SK-N-SH (cell line): ENCODE results near the gene PGAM2.

ENCODE experiments used
- CHD2 ChIP-seq: fragments of 150-350 bp; IDR thresholded peaks from 2 replicates; pipeline ENCODE4 v1.6.1; 2018; ENCODE audit warnings: low read length; ENCODE audit not compliant: partially characterized antibody
- EP300 ChIP-seq, 2 experiments: IDR thresholded peaks; 2 replicates each; pipeline versions ENCODE4 v1.4.0 to v1.6.1; 2012; ENCODE audit warnings: borderline replicate concordance in 1 of 2, low read depth in 1 of 2, low read length in 1 of 2
- EZH2phosphoT487 ChIP-seq: fragments of 200-600 bp; sonication (generic); IDR thresholded peaks from 2 replicates; pipeline ENCODE4 v1.6.1; 2017; ENCODE audit warnings: low read depth, mixed run types, mild to moderate bottlenecking, antibody characterized with exemption, moderate library complexity, borderline replicate concordance
- POLR2AphosphoS5 ChIP-seq: IDR thresholded peaks from 2 replicates; pipeline ENCODE4 v1.6.1; 2012; ENCODE audit warnings: low read depth, low read length
- RCOR1 ChIP-seq: fragments of 150-350 bp; IDR thresholded peaks from 2 replicates; pipeline ENCODE4 v1.6.1; 2017; ENCODE audit warnings: antibody characterized with exemption, low read length
- REST ChIP-seq: IDR thresholded peaks from 2 replicates; pipeline ENCODE4 v1.6.1; 2012; ENCODE audit warnings: mild to moderate bottlenecking, low read depth, low read length, moderate library complexity
- SIN3A ChIP-seq: IDR thresholded peaks from 2 replicates; pipeline ENCODE4 v1.6.1; 2012; ENCODE audit warnings: low read depth, mild to moderate bottlenecking, low read length, moderate library complexity, borderline replicate concordance
- TAF1 ChIP-seq: IDR thresholded peaks from 2 replicates; pipeline ENCODE4 v1.6.1; 2012; ENCODE audit warnings: low read depth, mild to moderate bottlenecking, low read length, moderate library complexity, borderline replicate concordance
- TCF12 ChIP-seq: IDR thresholded peaks from 2 replicates; pipeline ENCODE4 v1.4.0; 2012
- ZBTB33 ChIP-seq: IDR thresholded peaks from 2 replicates; pipeline ENCODE4 v1.4.0; 2012; ENCODE audit warnings: low read depth, borderline replicate concordance
- TF ChIP-seq, protein P1 (sequence below): IDR thresholded peaks from 2 replicates; pipeline ENCODE4 v1.4.0; 2012; ENCODE audit warnings: low read depth
- TF ChIP-seq, protein P2 (sequence below): fragments of 200-600 bp; sonication (generic); IDR thresholded peaks from 2 replicates; pipeline ENCODE4 v1.6.1; 2017; ENCODE audit warnings: antibody characterized with exemption, mild to moderate bottlenecking, moderate library complexity
- TF ChIP-seq, protein P3 (sequence below): IDR thresholded peaks from 2 replicates; pipeline ENCODE4; 2012

- TF ChIP-seq, protein P1, sequence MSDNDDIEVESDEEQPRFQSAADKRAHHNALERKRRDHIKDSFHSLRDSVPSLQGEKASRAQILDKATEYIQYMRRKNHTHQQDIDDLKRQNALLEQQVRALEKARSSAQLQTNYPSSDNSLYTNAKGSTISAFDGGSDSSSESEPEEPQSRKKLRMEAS = no peak
- TF ChIP-seq, protein P2, sequence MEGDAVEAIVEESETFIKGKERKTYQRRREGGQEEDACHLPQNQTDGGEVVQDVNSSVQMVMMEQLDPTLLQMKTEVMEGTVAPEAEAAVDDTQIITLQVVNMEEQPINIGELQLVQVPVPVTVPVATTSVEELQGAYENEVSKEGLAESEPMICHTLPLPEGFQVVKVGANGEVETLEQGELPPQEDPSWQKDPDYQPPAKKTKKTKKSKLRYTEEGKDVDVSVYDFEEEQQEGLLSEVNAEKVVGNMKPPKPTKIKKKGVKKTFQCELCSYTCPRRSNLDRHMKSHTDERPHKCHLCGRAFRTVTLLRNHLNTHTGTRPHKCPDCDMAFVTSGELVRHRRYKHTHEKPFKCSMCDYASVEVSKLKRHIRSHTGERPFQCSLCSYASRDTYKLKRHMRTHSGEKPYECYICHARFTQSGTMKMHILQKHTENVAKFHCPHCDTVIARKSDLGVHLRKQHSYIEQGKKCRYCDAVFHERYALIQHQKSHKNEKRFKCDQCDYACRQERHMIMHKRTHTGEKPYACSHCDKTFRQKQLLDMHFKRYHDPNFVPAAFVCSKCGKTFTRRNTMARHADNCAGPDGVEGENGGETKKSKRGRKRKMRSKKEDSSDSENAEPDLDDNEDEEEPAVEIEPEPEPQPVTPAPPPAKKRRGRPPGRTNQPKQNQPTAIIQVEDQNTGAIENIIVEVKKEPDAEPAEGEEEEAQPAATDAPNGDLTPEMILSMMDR = no peak
- TF ChIP-seq ZBTB33 (no peak), TCF12 (no peak), TAF1 (no peak), POLR2AphosphoS5 (no peak), EZH2phosphoT487 (no peak), RCOR1 (no peak), SIN3A (no peak), CHD2 (no peak), REST (no peak), EP300 (IDR thresholded peaks at IDR 0.05; ENCODE audit: borderline replicate concordance in 1 of 2, low read depth in 1 of 2, low read length in 1 of 2) (no peak)
- TF ChIP-seq, protein P3, sequence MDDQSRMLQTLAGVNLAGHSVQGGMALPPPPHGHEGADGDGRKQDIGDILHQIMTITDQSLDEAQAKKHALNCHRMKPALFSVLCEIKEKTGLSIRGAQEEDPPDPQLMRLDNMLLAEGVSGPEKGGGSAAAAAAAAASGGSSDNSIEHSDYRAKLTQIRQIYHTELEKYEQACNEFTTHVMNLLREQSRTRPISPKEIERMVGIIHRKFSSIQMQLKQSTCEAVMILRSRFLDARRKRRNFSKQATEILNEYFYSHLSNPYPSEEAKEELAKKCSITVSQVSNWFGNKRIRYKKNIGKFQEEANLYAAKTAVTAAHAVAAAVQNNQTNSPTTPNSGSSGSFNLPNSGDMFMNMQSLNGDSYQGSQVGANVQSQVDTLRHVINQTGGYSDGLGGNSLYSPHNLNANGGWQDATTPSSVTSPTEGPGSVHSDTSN = no peak
Observed at GRCh38 chr7:44045226-44046014, 19.9 kb downstream of the PGAM2 start.
